ENCODE data around the gene OR4X1.
"Not testable (repeated sequence)": the region's sequence is repeated elsewhere in the genome, so short reads cannot be mapped to it uniquely, and the experiment has no call there.

OR4X1 gene

GRCh38 chr11:48263423-48263911 is at the start of gene OR4X1:
TSS of gene OR4X1 (plus strand) at chr11:48263861. CDS start at chr11:48263861, 0 bp downstream.
- DNase-seq (ENCODE audit: low read depth), result no peak

- no peak for DNase-seq (ENCODE audit: low read depth)
Observed at GRCh38 chr11:48216510-48216909, 47.2 kb upstream of the OR4X1 start, which contains the start of gene OR4B1. TSS of gene OR4B1 (plus strand) at chr11:48216810. CDS start at chr11:48216810, 0 bp downstream.

DNA sequence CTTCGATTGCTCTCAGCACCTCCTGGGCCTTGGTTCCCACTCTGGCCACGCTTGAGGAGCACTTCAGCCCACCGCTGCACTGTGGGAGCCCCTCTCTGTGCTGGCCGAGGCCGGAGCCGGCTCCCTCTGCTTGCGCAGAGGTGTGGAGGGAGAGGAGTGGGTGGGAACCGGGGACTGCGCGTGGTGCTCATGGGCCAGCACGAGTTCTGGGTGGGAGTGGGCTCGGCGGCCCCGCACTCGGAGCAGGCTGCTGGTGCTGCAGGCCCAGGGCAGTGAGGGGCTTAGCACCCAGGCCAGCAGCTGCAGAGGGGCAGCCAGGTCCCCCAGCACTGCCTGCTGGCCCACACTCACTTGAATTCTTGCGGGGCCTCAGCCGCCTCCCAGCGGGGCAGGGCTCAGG is 34.9 kb upstream of the OR4X1 start:
- no peak for DNase-seq (ENCODE audit: low read depth)

- not testable (repeated sequence) for DNase-seq (ENCODE audit: low read depth)
Observed at GRCh38 chr11:48230057-48230456, 33.6 kb upstream of the OR4X1 start.

DNA sequence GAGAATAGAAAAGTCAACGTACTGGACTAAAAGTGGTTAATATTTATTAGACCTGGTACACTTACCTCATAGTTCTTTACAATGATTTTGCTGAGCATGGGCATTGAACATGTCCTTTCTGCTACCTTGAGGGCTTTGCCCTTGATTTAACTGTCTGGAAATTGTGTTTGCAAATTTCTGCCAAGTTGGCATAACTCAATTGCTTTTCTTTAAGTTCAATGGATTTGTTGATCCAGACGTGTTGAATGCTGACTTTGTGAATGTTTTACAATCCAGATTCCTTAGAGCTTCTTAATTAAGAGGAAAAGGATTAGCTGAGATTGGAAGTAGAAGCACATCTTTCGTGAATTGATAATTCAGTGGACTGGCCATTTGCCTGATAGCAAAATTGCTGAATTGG is 25.9 kb upstream of the OR4X1 start:
- DNase-seq (ENCODE audit: low read depth), result no peak

DNA sequence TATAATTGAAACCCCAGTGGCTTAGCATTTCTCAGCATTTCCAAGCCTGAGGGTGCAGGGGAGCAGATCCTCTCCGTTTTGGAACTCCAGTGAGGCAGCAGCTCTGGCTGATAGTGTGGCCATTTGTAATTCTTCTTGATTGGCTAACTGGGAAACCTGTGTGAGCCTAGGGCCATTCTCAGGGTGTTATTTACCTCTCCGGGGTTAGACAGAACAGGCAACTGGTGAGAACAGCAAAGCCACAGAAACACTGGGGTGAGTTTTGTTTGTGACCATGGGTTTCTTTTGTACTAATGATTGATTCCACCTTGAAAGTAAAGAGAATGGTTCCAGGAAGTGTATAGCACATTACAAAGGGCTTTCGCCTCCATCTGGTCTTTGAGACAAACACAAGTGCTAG is 21.2 kb upstream of the OR4X1 start:
- no peak for DNase-seq (ENCODE audit: low read depth)

DNA sequence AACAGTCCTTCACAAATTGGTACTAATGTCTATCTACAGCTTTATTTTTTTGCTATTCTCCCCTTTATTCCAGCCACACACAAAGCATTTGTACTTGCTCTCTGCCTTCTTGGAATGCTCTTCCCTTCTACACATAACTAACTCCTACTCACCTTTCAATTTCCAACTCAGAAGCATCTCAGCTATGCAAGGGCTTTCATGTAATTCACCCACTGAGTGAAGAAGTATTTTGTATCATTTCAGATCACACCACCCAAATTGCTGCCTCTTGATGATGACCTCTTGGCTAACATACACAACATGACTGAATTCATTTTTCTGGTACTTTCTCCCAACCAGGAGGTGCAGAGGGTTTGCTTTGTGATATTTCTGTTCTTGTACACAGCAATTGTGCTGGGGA is 18.9 kb upstream of the OR4X1 start, which contains the start of gene OR4X2:
Gene OR4X2 (plus strand): TSS at position 301 of the 400 bp plus-strand sequence. CDS start 0 bp downstream, at position 301.
- DNase-seq (ENCODE audit: low read depth), result no peak

GRCh38 chr11:48248902-48249301 is 14.8 kb upstream of the OR4X1 start:
- no peak for DNase-seq (ENCODE audit: low read depth)

- no peak for DNase-seq (ENCODE audit: low read depth)
Observed at GRCh38 chr11:48261600-48261999, 2.1 kb upstream of the OR4X1 start.

DNA sequence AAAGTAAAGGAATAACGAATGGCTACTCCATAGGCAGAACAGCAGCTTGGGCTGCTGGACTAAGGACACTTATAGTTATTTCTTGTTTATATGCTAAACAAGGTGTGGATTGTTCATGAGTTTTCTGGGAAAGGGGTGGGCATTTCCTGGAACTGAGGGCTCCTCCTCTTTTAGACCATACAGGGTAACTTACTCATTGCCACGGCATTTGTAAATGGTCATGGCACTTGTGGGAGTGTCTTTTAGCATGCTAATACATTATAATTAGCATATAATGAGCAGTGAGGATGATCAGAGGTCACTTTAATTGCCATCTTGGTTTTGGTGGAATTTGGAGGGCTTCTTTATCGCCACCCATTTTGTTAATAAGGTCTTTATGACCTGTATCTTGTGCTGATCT is 7.0 kb downstream of the OR4X1 start:
- DNase-seq (ENCODE audit: low read depth), result no peak

GRCh38 chr11:48272606-48273005 is 8.9 kb downstream of the OR4X1 start:
- no peak for DNase-seq (ENCODE audit: low read depth)

GRCh38 chr11:48305923-48306322 is 42.3 kb downstream of the OR4X1 start, which contains the start of gene OR4S1:
TSS of gene OR4S1 (plus strand) at chr11:48306223. CDS start at chr11:48306223, 0 bp downstream.
- DNase-seq (ENCODE audit: low read depth), result no peak

- peak; percentile 15 for DNase-seq (ENCODE audit: low read depth)
Observed at GRCh38 chr11:48307760-48308386, 44.2 kb downstream of the OR4X1 start.

DNA sequence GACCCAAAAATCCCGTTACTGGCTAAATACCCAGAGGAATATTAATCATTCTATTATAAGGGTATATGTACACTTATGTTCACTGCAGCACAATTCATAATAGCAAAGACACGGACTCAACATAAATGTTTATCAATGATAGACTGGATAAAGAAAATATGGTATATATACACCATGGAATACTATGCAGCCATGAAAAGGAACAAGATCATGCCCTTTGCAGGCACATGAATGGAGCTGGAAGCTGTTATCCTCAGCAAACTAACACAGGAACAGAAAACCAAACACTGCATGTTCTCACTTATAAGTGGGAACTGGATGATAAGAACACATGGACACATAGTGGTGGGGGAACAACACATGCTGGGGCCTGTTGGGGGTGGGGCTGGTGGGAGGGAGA is 49.9 kb downstream of the OR4X1 start:
- not testable (repeated sequence) for DNase-seq (ENCODE audit: low read depth)
